Heart left ventricle (tissue), 16 donors: Measurements from ENCODE around the gene WDR62. TPM values are rescaled to one million over a fixed set of nuclear protein-coding genes. Genes with fewer than 3 reads are reported as not detected.

Experiments used
- ATAC-seq, 4 donors: fragments of 200-7000 bp; cut with Tn5 transposase; one replicate each; pipeline ENCODE4 v1.9.1; 2020 to 2022; ENCODE audit warnings: moderate library complexity in 4 of 4, mild to moderate bottlenecking in 3 of 4, moderate number of reproducible peaks in 1 of 4
- DNase-seq, 5 donors: peaks; one replicate each; pipeline ENCODE4 v3.0.0-alpha.2; 2020
- H3K27ac ChIP-seq, 12 donors: fragments of 200-600 bp; sonication (generic) in 4 of 12; one replicate each; pipeline versions ENCODE4 v1.5.0 to v1.8.0; 2016 to 2022; ENCODE audit warnings: mild to moderate bottlenecking in 2 of 12
- H3K27me3 ChIP-seq, 9 donors: fragments of 200-600 bp; sonication (generic) in 2 of 9; one replicate each; pipeline versions ENCODE4 v1.5.1 to v1.8.0; 2016 to 2022; ENCODE audit warnings: mild to moderate bottlenecking in 3 of 9
- H3K36me3 ChIP-seq, 9 donors: fragments of 200-600 bp; sonication (generic) in 2 of 9; one replicate each; pipeline versions ENCODE4 v1.5.0 to v1.8.0; 2018 to 2022; ENCODE audit warnings: mild to moderate bottlenecking in 2 of 9
- H3K4me1 ChIP-seq, 12 donors: fragments of 200-600 bp; sonication (generic) in 4 of 12; one replicate each; pipeline versions ENCODE4 v1.5.0 to v1.8.0; 2016 to 2022; ENCODE audit warnings: mild to moderate bottlenecking in 3 of 12
- H3K4me3 ChIP-seq, 12 donors: fragments of 200-600 bp; sonication (generic) in 4 of 12; one replicate each; pipeline versions ENCODE4 v1.5.0 to v1.8.0; 2017 to 2022; ENCODE audit warnings: mild to moderate bottlenecking in 9 of 12, moderate library complexity in 4 of 12
- H3K9me3 ChIP-seq, 12 donors: fragments of 200-600 bp; sonication (generic) in 4 of 12; one replicate each; pipeline versions ENCODE4 v1.5.0 to v1.8.0; 2016 to 2022; ENCODE audit warnings: mild to moderate bottlenecking in 1 of 12
- CTCF ChIP-seq, 12 donors: fragments of 200-600 bp; sonication (generic) in 4 of 12; IDR thresholded peaks; one replicate each; pipeline versions ENCODE4 v1.5.0 to v1.8.0; 2018 to 2022; ENCODE audit warnings: antibody characterized with exemption in 12 of 12, mild to moderate bottlenecking in 5 of 12
- POLR2A ChIP-seq, 2 donors: fragments of 450-650 bp; IDR thresholded peaks; one replicate each; pipeline ENCODE4 v1.6.1; 2017; ENCODE audit warnings: antibody characterized with exemption in 2 of 2, mild to moderate bottlenecking in 2 of 2, moderate library complexity in 2 of 2
- WGBS, 4 donors: extraction: QIAGEN DNeasy Blood & Tissue Kit in 2 of 4; methylation state at CpG; one replicate each; pipeline versions ENCODE4 v1.1.5 to v1.1.7; 2013 to 2018; 5-methylcytosine and 5-hydroxymethylcytosine counted together
- intact Hi-C, 10 donors: fragments of 100-400 bp; cut with DNase I; formaldehyde crosslinking; loops; one replicate each; pipeline versions ENCODE4 v1.11.1 to v1.14.2; 2022
- polyA plus RNA-seq, 2 donors: library from polyadenylated mRNA; stranded (reverse); fragments of 200-250 nt; gene quantifications; one replicate each; pipeline ENCODE4 v1.2.3, GENCODE V29; 2013
- total RNA-seq, 9 donors: library from RNA; depleted of rRNA in 2 of 9; stranded (reverse); fragments of >200 nt in 2 of 9; fragmentation: NEBNext Ultra II Directional in 3 of 9; extraction: Animal tissue kit (Norgen Biotek cat#: 25700) in 3 of 9; gene quantifications; one replicate each; pipeline versions ENCODE4 v1.1.0 to v1.2.4, GENCODE V29; 2016 to 2023
- donor health status: ischemic (EF 13 %, LVEDD 7.1; RV severe dilation, severe dysfunction).
- donor health status: healthy with polysubstance abuse.
- donor health status: DM: no; HTN: yes; CAD: no.
- donor health status: DM: no; HTN: no; CAD: no.
- donor health status: ischemic (EF 25% LVEDD 6.9; RV normal size, moderate dysfunction).
- donor health status: ischemic (EF 25% LVEDD 5.7; RV mildly dilated, moderate dysfunction).
- donor health status: healthy.
- donor health status: DM: yes; HTN: yes; CAD: no.
- donor health status: ischemic (EF 35%, LVEDD 5.7; RV mildly dilated, moderate dysfunction).
- donor health status: nonischemic (EF 11% LVEDD 7.7; RV severe dilation, severe dysfunction).
- donor health status: DM: yes; HTN: yes; CAD: no.
- donor health status: PGD.
- donor health status: ischemic (EF 29% LVEDD 5.4; RV normal size, mild dysfunction).
- donor health status: nonischemic (EF 23%, LVEDD 6.1; RV moderate dilation, normal function).

WDR62 gene
- total and polyA plus RNA-seq, 11 donors = 1.4 to 24.3 (median 7.7) TPM

GRCh38 chr19:36101550-36102327 lies 47.0 kb downstream of the WDR62 start:
- H3K27ac ChIP-seq = peak overlapping the region in 10 of 12 donors; percentile 32 to 96 (median 82)

GRCh38 chr19:36103040-36103626 lies 48.4 kb downstream of the WDR62 start:
- no peak overlapping the region for H3K4me3 ChIP-seq
- intact Hi-C loops = loop anchor here in 2 of 10 donors (5.0 kb wide), 2 partner anchors 36 to 46 kb away; no protein-coding TSS in a partner anchor
- no peaks in the 10 kb centered on the region for H3K9me3 ChIP-seq
- H3K27ac ChIP-seq = peak overlapping the region in 1 of 12 donors; percentile 26
- peaks cover 0 to 34% (median 15%) of the 10 kb centered on the region in 12 donors for H3K4me1 ChIP-seq
- TF ChIP-seq POLR2A (IDR thresholded peaks at IDR 0.05) (no peak), CTCF (IDR thresholded peaks at IDR 0.05) (no peak)
- H3K36me3 ChIP-seq = peaks cover 0 to 29% (median 0%) of the 10 kb centered on the region in 9 donors
- ATAC-seq (no peak), DNase-seq (no peak)
- no peaks in the 10 kb centered on the region for H3K27me3 ChIP-seq
- WGBS, 4 donors = 89 to 94% (median 92%) methylated on average over 18 to 24 of the region's 24 CpGs

More at GRCh38 chr19:36101550-36102327, 47.0 kb downstream of the WDR62 start:
- Histone ChIP-seq H3K4me3 (peak overlapping the region in 4 of 12 donors; percentile 29 to 43 (median 38)), H3K4me1 (peaks cover 0 to 34% (median 19%) of the 10 kb centered on the region in 12 donors), H3K27me3 (no peaks in the 10 kb centered on the region), H3K9me3 (no peaks in the 10 kb centered on the region), H3K36me3 (peaks cover 0 to 31% (median 0%) of the 10 kb centered on the region in 9 donors)
- 76 to 86% (median 82%) methylated on average over 19 to 27 of the region's 27 CpGs for WGBS, 4 donors
- TF ChIP-seq POLR2A (IDR thresholded peaks at IDR 0.05) (no peak), CTCF (IDR thresholded peaks at IDR 0.05) (no peak)
- DNase-seq (no peak), ATAC-seq (no peak)
- intact Hi-C loops = loop anchor here in 2 of 10 donors (5.0 kb wide), 2 partner anchors 34 to 44 kb away; no protein-coding TSS in a partner anchor

- TF ChIP-seq CTCF (IDR thresholded peaks at IDR 0.05) (no peak), POLR2A (IDR thresholded peaks at IDR 0.05) (no peak)
- H3K27ac ChIP-seq = no peak overlapping the region
- H3K9me3 ChIP-seq = no peaks in the 10 kb centered on the region
- 76 to 89% (median 83%) methylated on average over 11 to 12 of the region's 12 CpGs for WGBS, 4 donors
- H3K4me3 ChIP-seq = no peak overlapping the region
- intact Hi-C loops = loop anchor here in 2 of 10 donors (5.0 kb wide), 2 partner anchors 37 to 47 kb away; no protein-coding TSS in a partner anchor
- ATAC-seq (no peak), DNase-seq (no peak)
- H3K4me1 ChIP-seq = peaks cover 0 to 34% (median 15%) of the 10 kb centered on the region in 12 donors
- H3K36me3 ChIP-seq = peaks cover 0 to 29% (median 0%) of the 10 kb centered on the region in 9 donors
- H3K27me3 ChIP-seq = no peaks in the 10 kb centered on the region
Observed at GRCh38 chr19:36103842-36104552, 49.3 kb downstream of the WDR62 start.
